HG03045 (cell line): ENCODE results near the gene ZFR.
"Not testable (repeated sequence)": the region's sequence is repeated elsewhere in the genome, so short reads cannot be mapped to it uniquely, and the experiment has no call there.

Experiments
- ATAC-seq: cut with Tn5 transposase; IDR thresholded peaks from one replicate; pipeline ENCODE4 v1.9.1; 2021; ENCODE audit warnings: mild to moderate bottlenecking, moderate library complexity; ENCODE audit not compliant: unreplicated experiment

ZFR gene

DNA sequence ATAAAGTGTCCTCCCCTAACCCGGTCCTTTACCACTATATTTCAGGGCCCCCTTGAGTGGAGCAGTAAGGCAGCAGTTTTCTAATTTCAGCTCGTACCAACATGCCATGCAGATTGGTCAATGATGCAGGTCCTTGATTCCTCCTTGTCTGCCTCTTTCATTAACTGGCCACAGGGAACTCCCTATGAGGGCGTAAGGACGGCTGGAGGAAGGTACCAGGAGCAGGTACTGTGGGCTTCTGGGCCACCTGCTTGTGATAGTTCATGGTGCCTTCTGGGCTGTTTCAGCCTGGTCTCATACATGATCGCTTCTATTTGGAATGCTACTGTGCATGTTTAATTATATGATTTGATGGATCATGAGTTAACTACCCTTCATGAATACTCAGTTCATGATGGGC is 9.4 kb upstream of the ZFR start:
- no peak for ATAC-seq

DNA sequence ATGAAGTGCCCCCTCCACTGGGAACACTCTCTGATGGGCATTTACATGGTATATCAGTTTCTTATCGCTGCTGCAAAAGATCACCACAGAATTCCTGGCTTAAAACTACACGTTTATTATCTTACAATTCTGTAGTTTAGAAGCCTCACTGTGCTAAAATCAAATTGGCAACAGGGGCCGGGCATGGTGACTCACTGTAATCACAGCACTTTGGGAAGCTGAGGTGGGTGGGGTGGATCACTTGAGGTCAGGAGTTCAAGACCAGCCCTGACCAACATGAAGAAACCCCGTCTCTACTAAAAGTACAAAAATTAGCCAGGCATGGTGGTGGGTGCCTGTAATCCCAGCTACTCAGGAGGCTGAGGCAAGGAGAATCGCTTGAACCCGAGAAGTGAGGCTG is 7.8 kb upstream of the ZFR start:
- ATAC-seq: not testable (repeated sequence)

GRCh38 chr5:32450952-32451351 is 6.4 kb upstream of the ZFR start:
- no peak for ATAC-seq

DNA sequence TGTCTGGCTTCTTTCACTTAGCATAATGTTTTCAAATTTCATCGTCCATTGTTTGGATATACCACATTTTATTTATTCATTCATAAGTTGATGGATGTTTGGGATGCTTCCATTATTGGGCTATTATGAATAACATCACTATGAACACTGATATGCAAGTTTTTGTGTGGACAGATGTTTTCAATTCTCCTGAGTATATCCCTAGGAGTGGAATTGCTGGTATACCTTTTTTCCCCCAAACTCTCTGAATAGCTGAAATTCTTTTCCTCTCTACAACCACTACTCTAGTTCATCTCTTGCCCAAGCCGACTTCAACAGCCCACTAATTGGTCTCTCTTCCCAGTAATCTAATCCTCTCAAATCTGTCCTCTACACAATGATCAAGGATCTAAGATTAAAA is 4.7 kb upstream of the ZFR start:
- no peak for ATAC-seq

DNA sequence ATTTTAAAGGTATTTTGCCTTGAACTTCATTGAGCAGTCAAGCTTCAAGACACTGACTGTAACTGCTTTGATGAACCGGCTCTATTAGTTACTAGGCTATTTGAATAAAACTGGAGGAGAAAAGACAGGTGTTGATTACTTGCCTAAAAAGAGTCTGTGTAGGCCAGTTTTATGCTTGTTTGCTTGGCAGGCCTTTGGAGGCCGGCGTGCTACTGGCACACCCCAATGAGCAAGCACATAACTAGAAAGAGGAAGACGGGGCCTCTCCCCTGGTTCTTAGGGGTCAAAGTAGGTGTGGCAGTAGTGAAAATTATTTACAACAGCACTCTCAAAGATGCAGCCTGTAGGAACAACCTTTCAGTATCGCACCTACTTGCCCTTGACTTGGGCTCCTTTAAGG is 2.1 kb upstream of the ZFR start:
- ATAC-seq: no peak

- ATAC-seq: no peak
Observed at GRCh38 chr5:32445831-32446614, 1.5 kb upstream of the ZFR start.

DNA sequence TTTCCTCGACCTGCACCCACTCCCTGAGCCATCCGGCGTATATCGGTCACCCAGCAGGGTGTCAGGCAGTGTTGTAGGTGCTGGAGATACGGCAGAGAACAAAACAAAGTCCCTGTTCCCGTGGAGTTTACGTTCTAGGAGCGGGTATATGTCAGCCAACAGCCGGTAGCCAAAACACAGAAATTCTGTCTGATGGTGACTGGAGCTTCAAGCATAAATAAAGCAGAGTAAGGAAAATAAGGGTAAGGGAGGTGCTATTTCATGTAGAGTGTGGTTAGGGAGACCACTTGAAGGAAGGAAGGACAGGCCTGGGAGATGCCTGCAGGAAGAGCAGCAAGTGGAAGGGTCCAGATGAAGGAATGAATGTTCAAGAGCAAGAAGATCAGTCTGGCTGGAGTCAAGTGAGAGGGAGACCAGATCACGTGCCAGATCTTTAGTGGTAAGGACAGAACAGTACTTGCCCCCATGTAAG is 783 bp upstream of the ZFR start:
- no peak for ATAC-seq

DNA sequence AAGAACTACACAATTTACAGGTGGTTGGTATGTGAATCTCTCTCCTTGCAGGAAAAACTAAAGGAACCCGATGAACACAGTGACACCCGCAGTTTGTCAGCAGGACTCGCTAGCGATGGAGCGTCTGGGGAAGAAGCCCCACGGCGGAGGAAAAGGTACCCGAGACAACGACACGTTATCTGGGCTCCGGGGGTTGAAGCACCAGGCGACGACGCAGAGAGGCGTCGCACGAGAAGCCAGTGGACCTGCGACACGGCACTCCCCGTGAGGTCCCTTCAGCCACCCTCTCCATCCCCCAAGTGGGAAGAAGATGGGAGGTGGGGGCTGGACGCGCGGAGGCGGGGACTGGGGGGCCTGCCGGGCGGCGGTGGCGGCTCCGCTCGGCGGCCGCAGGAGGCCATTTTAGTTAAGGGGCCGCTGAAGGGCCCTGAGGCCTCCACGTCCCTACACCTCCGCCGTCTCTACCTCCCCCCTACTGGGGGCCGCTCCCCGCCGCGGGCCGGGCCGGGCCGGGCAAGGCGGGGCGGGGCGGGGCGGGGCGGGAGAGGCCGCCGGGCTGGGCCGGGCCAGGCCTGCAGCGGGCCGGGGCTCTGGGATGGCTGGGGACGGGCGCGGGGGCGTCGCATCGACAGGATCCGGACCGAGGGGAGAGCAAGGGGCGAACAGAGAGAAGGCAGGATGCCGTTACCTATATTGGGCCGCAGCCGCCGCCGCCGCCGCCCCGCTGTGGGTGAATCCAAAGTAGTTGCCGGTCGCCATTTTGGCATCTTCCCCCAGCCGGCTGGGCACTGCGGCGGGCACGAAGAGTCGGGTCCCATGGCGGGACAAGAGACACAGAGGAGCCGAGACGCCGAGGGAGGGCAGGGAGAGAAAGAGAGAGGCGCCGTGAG is 754 bp downstream of the ZFR start:
- ATAC-seq: peak; percentile 45

- peak; percentile 23 for ATAC-seq
Observed at GRCh38 chr5:32443145-32443540, 1.4 kb downstream of the ZFR start.

GRCh38 chr5:32439086-32439642 is 5.4 kb downstream of the ZFR start:
- ATAC-seq: no peak

- no peak for ATAC-seq
Observed at GRCh38 chr5:32436553-32437242, 7.8 kb downstream of the ZFR start.

- ATAC-seq: no peak
Observed at GRCh38 chr5:32435383-32435782, 9.2 kb downstream of the ZFR start.

DNA sequence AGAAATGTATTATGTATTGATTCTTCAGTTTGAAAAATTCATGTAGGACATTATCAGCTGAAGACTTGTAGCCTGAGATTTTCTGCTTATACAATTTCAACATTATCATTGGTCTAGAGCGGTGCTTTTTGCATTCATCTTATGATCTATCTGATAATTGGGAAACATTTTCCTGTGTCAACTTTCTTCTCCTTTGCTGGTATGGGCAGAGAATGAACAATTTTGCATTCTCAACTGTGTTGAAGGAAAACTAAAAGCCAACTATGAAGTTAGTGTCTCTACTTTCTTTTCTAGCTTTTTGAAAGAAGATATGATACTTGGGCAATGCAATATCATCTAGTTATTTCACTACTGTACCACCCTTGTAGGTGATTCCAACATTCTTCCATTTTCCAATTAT is 10.3 kb downstream of the ZFR start:
- no peak for ATAC-seq

DNA sequence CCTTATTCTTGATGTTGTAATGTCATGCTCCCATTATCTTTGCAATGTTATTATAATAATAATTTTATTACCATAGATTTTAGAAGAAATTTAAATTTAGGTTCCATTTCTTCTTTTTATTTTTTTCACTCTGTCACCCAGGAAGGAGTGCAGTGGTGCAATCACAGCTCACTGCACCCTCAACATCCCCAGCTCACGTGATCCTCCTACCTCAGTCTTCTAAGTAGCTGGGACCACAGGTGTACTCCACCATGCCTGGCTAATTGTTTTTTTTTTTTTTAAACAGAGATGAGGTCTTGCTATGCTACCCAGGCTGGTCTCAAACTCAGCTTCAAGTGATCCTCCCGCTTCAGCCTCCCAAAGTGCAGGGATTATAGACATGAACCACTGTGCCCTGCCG is 11.9 kb downstream of the ZFR start:
- ATAC-seq: no peak

- ATAC-seq: not testable (repeated sequence)
Observed at GRCh38 chr5:32430825-32431224, 13.7 kb downstream of the ZFR start.

DNA sequence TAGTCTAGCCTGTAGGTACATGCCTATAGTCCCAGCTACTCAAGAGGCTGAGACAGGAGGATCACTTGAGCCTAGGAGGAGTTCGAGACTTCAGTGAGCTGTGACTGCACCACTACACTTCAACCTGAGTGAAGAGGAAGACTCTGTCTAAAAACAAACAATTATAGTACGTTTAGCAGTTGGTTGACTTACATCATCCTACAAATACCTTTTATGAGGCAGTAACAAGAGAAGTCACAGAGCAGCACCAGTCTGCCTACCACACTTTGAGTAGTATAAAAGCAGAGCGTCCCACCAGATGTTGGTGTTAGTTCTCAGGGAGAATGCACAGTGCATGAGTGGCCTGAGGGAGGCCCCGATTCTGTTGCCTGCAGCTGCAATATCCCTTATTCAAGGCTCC is 16.1 kb downstream of the ZFR start:
- no peak for ATAC-seq

GRCh38 chr5:32426440-32427151 is 17.9 kb downstream of the ZFR start:
- ATAC-seq: no peak

DNA sequence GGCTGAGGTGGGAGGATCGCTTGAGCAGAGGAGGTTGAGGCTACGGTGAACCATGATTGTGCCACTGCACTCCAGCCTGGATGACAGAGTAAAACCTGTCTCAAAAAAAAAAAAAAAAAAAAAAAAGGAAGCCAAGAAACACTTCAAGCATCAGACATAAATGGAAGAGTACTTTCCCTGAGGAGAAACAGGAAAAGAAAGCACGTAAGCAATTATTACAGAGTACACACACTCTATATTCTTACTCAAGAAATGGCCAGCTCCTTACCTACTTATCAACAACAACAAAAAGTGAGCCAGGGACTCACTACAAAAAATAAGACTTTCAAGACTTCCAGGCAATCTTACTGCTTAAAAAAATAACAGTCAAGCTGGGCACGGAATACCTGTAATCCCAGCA is 21.8 kb downstream of the ZFR start:
- no peak for ATAC-seq

GRCh38 chr5:32421075-32421474 is 23.5 kb downstream of the ZFR start:
- no peak for ATAC-seq

- ATAC-seq: no peak
Observed at GRCh38 chr5:32420506-32420905, 24.0 kb downstream of the ZFR start.

DNA sequence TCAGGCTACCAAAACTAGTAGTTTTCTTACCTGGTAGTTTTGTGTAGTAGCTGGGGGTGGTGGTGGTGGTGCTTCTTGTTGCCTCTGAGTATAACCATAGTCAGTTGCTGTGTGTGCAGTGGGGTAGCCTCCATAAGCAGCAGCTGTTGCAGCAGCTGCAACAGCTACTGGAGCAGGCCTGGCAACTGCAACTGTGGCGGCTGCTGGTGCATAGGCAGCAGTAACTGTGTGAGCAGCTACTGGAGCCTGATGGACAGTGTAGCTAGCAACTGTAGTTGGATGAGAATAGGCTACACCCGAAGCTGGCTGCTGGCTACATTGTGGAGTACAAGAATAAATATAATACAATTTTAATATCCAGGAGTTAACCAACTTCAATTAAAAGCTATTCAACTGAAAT is 24.7 kb downstream of the ZFR start:
- no peak for ATAC-seq
